Right renal pelvis (tissue), 4 donors: ENCODE measurements around the gene HIVEP3. TPM values are rescaled to one million over a fixed set of nuclear protein-coding genes. Genes with fewer than 3 reads are reported as not detected.

ENCODE experiments used
- DNase-seq, 4 donors: peaks; one replicate each; pipeline ENCODE4 v3.0.0-alpha.2; 2013; ENCODE audit warnings: low read depth in 4 of 4, low spot score in 3 of 4, missing footprints in 1 of 4
- polyA plus RNA-seq, 4 donors: library from polyadenylated mRNA; unstranded; fragments of 120-200 nt; gene quantifications; one replicate each; pipeline ENCODE4 v1.2.1, GENCODE V29; 2013; ENCODE audit not compliant: insufficient read length in 4 of 4

The HIVEP3 gene
- polyA plus RNA-seq, 4 donors: 3.9 to 4.9 (median 4.5) TPM

GRCh38 chr1:41610361-41610760 is 308.4 kb downstream of the HIVEP3 start:
- DNase-seq: no peak

GRCh38 chr1:41609166-41609883 is 309.4 kb downstream of the HIVEP3 start:
- DNase-seq: no peak

GRCh38 chr1:41608211-41608610 is 310.5 kb downstream of the HIVEP3 start:
- DNase-seq: no peak

DNA sequence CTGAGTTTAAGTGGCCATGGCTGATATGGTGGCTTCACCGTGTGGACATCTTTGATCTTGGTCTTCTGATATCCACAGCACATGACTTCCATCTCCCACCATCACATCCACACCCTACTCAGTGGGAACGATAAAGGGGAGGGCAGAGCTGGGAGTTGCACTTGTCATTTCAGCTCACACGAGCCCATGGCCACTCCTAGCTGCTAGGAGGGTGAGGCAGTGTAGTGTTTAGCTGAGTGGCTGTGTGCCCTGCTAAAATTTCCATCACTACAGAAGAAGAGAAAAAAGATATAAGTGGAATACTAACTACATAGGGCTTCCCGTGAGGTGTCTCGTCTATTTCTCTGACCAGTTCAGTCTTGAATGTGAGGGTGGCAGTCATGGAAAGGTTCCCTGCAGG is 310.9 kb downstream of the HIVEP3 start:
- DNase-seq: no peak

DNA sequence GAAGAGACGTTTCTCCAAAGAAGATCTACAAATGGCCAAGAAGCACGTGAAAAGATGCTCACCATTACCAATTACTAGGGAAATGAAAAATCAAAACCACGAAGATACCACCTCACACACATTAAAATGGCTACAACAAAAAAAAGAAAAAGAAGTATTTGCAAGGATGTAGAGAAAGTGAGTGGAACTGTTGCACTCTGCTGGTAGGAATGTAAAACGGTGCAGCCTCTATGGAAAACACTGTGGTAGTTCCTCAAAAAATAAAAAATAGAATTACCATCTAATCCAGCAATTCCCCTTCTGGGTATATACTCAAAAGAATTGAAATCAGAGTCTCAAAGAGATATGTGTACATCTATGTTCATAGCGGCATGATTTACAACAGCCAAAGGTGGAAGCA is 318.8 kb downstream of the HIVEP3 start:
- DNase-seq: no peak

DNA sequence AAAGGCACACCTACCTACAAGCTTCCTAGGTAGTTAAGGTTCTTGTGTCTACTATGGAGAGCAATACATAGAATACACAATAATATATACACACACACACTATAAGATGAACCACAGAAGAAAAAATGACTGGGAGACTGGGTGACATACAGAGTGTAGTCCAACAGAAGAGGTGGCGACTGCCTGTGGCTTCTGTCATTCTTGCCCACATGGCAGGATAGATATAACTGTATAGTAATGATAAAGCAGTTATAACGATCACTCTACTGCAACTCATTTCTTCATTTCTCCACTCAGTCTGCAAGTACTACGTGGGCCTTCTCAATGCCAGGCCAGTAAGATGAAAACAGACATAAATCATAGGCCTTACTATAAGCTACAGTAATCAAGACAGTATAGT is 320.4 kb downstream of the HIVEP3 start:
- DNase-seq: no peak

GRCh38 chr1:41592451-41593125 is 326.1 kb downstream of the HIVEP3 start:
- no peak for DNase-seq

DNA sequence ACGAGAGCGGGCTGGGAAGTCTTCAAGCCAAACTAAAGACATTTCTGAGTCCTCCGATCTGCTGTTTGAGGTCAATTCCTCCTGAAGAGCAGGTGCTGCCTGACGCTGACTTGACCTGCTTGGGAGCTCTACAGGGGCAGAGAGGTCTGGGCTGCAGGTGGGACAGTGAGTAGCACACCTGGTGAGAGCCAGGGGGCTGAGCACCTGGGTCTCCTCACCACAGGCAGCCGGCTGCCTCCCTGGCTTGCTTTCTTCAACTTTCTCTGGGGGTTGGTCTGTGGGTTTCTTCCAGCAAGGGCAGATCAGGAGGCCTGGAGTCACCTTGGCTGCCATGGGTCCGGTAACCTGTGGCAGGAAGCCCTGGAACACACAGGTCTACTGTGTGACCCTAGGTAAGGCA is 326.8 kb downstream of the HIVEP3 start:
- DNase-seq: no peak

- no peak for DNase-seq
Measured at GRCh38 chr1:41590331-41590730, 328.4 kb downstream of the HIVEP3 start.

GRCh38 chr1:41589395-41589794 is 329.3 kb downstream of the HIVEP3 start:
- DNase-seq: no peak

- DNase-seq: no peak
Measured at GRCh38 chr1:41588334-41588875, 330.3 kb downstream of the HIVEP3 start.

DNA sequence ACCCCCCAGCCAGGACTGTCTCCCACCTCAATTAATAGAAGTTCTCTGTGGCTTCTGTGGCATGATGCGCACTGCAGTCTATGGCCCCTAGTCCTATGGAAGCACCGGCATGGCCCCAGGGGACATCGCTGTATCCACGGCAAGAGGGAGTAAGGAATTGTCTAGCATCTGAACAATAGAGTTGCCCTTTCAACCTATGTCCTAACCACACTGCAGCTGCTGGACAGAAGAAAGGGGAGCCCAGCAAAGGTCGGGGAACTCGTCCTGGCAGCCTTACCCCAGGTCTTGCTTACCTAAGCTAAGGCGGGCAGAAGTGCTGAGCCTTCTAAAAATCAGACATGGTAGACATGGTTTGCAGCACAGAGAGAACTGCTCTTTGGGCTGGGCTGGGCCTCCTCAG is 330.9 kb downstream of the HIVEP3 start:
- DNase-seq: no peak

GRCh38 chr1:41586230-41586629 is 332.5 kb downstream of the HIVEP3 start:
- no peak for DNase-seq

- DNase-seq: no peak
Measured at GRCh38 chr1:41583658-41584547, 334.8 kb downstream of the HIVEP3 start.

- DNase-seq: no peak
Measured at GRCh38 chr1:41582851-41583657, 335.7 kb downstream of the HIVEP3 start.

GRCh38 chr1:41582351-41582750 is 336.4 kb downstream of the HIVEP3 start:
- no peak for DNase-seq

DNA sequence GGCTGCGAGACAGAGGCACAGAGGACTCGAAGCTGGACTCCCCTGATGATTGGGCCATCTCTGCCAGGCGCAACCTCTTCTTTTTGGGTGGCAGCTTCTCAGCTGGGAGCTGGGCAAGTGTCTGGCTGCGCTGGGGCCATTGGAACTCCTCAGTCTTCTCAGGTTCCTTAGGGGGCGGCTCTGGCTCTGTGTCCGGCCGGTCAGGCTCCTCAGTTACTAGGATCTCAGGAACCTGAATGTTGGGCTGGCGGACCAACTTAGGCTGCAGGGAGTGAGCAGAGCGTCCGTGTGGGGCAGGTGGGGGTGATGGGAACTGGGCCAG is 336.8 kb downstream of the HIVEP3 start:
- no peak for DNase-seq

- no peak for DNase-seq
Measured at GRCh38 chr1:41581216-41582003, 337.3 kb downstream of the HIVEP3 start.

- no peak for DNase-seq
Measured at GRCh38 chr1:41580520-41581172, 338.1 kb downstream of the HIVEP3 start.
